H1 (cell line): Measurements from ENCODE around the gene ADARB2. TPM values are rescaled to one million over a fixed set of nuclear protein-coding genes. Genes with fewer than 3 reads are reported as not detected.

ENCODE experiments used
- CTCF ChIA-PET: fragments of 300-600 bp; sonication (Branson Sonifier 250); formaldehyde crosslinking; loops from one replicate; lab custom pipeline; 2021; ENCODE audit not compliant: partially characterized antibody; lab: Charles Lee
- POLR2A ChIA-PET: fragments of 300-600 bp; sonication (Branson Sonifier 250); formaldehyde crosslinking; loops from one replicate; lab custom pipeline; 2021; ENCODE audit warnings: inconsistent platforms; ENCODE audit not compliant: partially characterized antibody; lab: Charles Lee
- DNase-seq, 2 experiments: peaks; one replicate each; pipeline versions ENCODE4 v3.0.0 to v3.0.0-alpha.2; 2010 to 2022; ENCODE audit warnings: low spot score in 2 of 2, low read depth in 1 of 2, mixed read lengths in 1 of 2
- FAIRE-seq: peaks from 2 replicates; lab custom pipeline; 2011; peaks lifted over from hg19 to GRCh38; lab: Jason Lieb, UNC
- H2AFZ ChIP-seq: 2 replicates; pipeline ENCODE4 v1.8.1; 2012; ENCODE audit warnings: low read length, inconsistent platforms
- H2AK5ac ChIP-seq: 2 replicates; pipeline ENCODE4 v1.6.1; 2013; ENCODE audit warnings: low read depth, low read length
- H2BK120ac ChIP-seq: replicated peaks from 2 replicates; pipeline ENCODE3; 2013; ENCODE audit warnings: low read depth, low read length, inconsistent platforms
- H2BK12ac ChIP-seq: 2 replicates; pipeline ENCODE4 v1.6.1; 2013; ENCODE audit warnings: low read depth, low read length
- H2BK15ac ChIP-seq: 2 replicates; pipeline ENCODE4 v1.6.1; 2013; ENCODE audit warnings: low read length
- H2BK20ac ChIP-seq: 2 replicates; pipeline ENCODE4 v1.6.1; 2013; ENCODE audit warnings: low read length
- H2BK5ac ChIP-seq: 2 replicates; pipeline ENCODE4 v1.6.1; 2013; ENCODE audit warnings: low read depth, low read length
- H3K14ac ChIP-seq: 2 replicates; pipeline ENCODE4 v1.6.1; 2013; ENCODE audit warnings: inconsistent platforms; ENCODE audit not compliant: insufficient read length
- H3K18ac ChIP-seq: 2 replicates; pipeline ENCODE4 v1.6.1; 2013; ENCODE audit warnings: low read length; ENCODE audit errors: extremely low read depth
- H3K23ac ChIP-seq: 2 replicates; pipeline ENCODE4 v1.6.1; 2013; ENCODE audit warnings: inconsistent platforms; ENCODE audit not compliant: insufficient read length
- H3K23me2 ChIP-seq: 2 replicates; pipeline ENCODE4 v1.6.1; 2013; ENCODE audit warnings: low read depth, low read length
- H3K27ac ChIP-seq: 2 replicates; pipeline ENCODE4 v1.6.1; 2011; ENCODE audit warnings: low read depth, low read length, inconsistent platforms
- H3K27me3 ChIP-seq, 4 experiments: replicated peaks in 1 of 4; 1 replicate in 1 of 4; 2 replicates in 3 of 4; pipeline versions ENCODE4 v1.6.1 to v1.8.1; 2011 to 2013; ENCODE audit warnings: low read length in 3 of 4, mild to moderate bottlenecking in 3 of 4, inconsistent platforms in 2 of 4, mixed read lengths in 2 of 4, moderate library complexity in 1 of 4; ENCODE audit not compliant: control insufficient read depth in 3 of 4, insufficient read depth in 3 of 4; ENCODE audit errors: extremely low read depth in 1 of 4
- H3K36me3 ChIP-seq, 4 experiments: 2 replicates each; pipeline versions ENCODE4 v1.6.1 to v1.8.1; 2011 to 2013; ENCODE audit warnings: mild to moderate bottlenecking in 4 of 4, low read length in 3 of 4, moderate library complexity in 2 of 4, control low read depth in 1 of 4, inconsistent platforms in 1 of 4; ENCODE audit not compliant: insufficient read depth in 4 of 4, control insufficient read depth in 2 of 4
- H3K4ac ChIP-seq: replicated peaks from 2 replicates; pipeline ENCODE3; 2013; ENCODE audit warnings: low read length, low read depth, mixed read lengths, inconsistent platforms; ENCODE audit not compliant: insufficient read length
- H3K4me1 ChIP-seq, 4 experiments: replicated peaks in 1 of 4; 1 replicate in 1 of 4; 2 replicates in 3 of 4; pipeline versions ENCODE4 v1.6.1 to v1.8.1; 2011 to 2013; ENCODE audit warnings: low read length in 3 of 4, inconsistent platforms in 2 of 4, mixed read lengths in 1 of 4; ENCODE audit not compliant: insufficient read depth in 4 of 4, control insufficient read depth in 3 of 4
- H3K4me2 ChIP-seq, 2 experiments: 2 replicates each; pipeline versions ENCODE4 v1.6.1 to v1.8.1; 2011 to 2013; ENCODE audit warnings: low read depth in 2 of 2, low read length in 2 of 2, control low read depth in 1 of 2, inconsistent platforms in 1 of 2, mild to moderate bottlenecking in 1 of 2; ENCODE audit not compliant: insufficient read depth in 1 of 2
- H3K4me3 ChIP-seq, 4 experiments: fragments of 200-600, 300-600 bp in 1 of 4; sonication (generic), shearing (Covaris generic), sonication (Bioruptor Twin) in 1 of 4; 2 replicates each; pipeline versions ENCODE4 v1.5.1 to v1.8.1; 2011 to 2016; ENCODE audit warnings: low read length in 4 of 4, low read depth in 3 of 4, control low read depth in 2 of 4, inconsistent platforms in 2 of 4, mild to moderate bottlenecking in 2 of 4, mixed read lengths in 1 of 4, moderate library complexity in 1 of 4; ENCODE audit not compliant: insufficient read depth in 2 of 4; ENCODE audit errors: extremely low read depth in 1 of 4
- H3K56ac ChIP-seq: replicated peaks from 2 replicates; pipeline ENCODE3; 2013; ENCODE audit warnings: low read depth, mild to moderate bottlenecking, mixed read lengths, low read length, inconsistent platforms; ENCODE audit not compliant: insufficient read length
- H3K79me1 ChIP-seq: 2 replicates; pipeline ENCODE4 v1.6.1; 2013; ENCODE audit warnings: low read depth, low read length, control low read depth
- H3K79me2 ChIP-seq, 2 experiments: 2 replicates each; pipeline versions ENCODE4 v1.6.1 to v1.8.1; 2012 to 2013; ENCODE audit warnings: low read length in 2 of 2, mild to moderate bottlenecking in 2 of 2, inconsistent platforms in 1 of 2; ENCODE audit not compliant: insufficient read depth in 2 of 2, control insufficient read depth in 1 of 2
- H3K9ac ChIP-seq, 4 experiments: replicated peaks in 1 of 4; 1 replicate in 1 of 4; 2 replicates in 3 of 4; pipeline versions ENCODE4 v1.6.1 to v1.8.1; 2011 to 2013; ENCODE audit warnings: low read depth in 3 of 4, low read length in 3 of 4, control low read depth in 2 of 4, mild to moderate bottlenecking in 2 of 4, moderate library complexity in 2 of 4, inconsistent platforms in 1 of 4; ENCODE audit errors: extremely low read depth in 1 of 4
- H3K9me3 ChIP-seq, 2 experiments: 2 replicates each; pipeline versions ENCODE4 v1.6.1 to v1.8.1; 2012 to 2013; ENCODE audit warnings: mild to moderate bottlenecking in 2 of 2, moderate library complexity in 2 of 2, control low read depth in 1 of 2, inconsistent platforms in 1 of 2, low read depth in 1 of 2, low read length in 1 of 2, mixed read lengths in 1 of 2; ENCODE audit not compliant: insufficient read depth in 2 of 2
- H4K20me1 ChIP-seq, 2 experiments: replicated peaks in 1 of 2; 2 replicates each; pipeline versions ENCODE3 to v1.8.1; 2011 to 2013; ENCODE audit warnings: inconsistent platforms in 2 of 2, low read length in 2 of 2, mild to moderate bottlenecking in 1 of 2; ENCODE audit not compliant: insufficient read depth in 2 of 2, control insufficient read depth in 1 of 2
- H4K5ac ChIP-seq: 2 replicates; pipeline ENCODE4 v1.6.1; 2013; ENCODE audit warnings: low read length, low read depth, mixed read lengths, inconsistent platforms; ENCODE audit not compliant: insufficient read length
- H4K8ac ChIP-seq: 2 replicates; pipeline ENCODE4 v1.8.0; 2013; ENCODE audit warnings: mild to moderate bottlenecking, moderate library complexity, low read length, inconsistent platforms; ENCODE audit not compliant: insufficient read depth; ENCODE audit errors: extremely low read depth
- H4K91ac ChIP-seq: replicated peaks from 2 replicates; pipeline ENCODE3; 2013; ENCODE audit warnings: low read length, mixed read lengths, inconsistent platforms; ENCODE audit not compliant: insufficient read length
- CHD2 ChIP-seq: IDR thresholded peaks from 2 replicates; pipeline ENCODE4 v1.6.1; 2012; ENCODE audit warnings: low read length, improper control_type of control experiment
- GABPA ChIP-seq: IDR thresholded peaks from 2 replicates; pipeline ENCODE4 v1.6.1; 2011; ENCODE audit warnings: mild to moderate bottlenecking, low read length, moderate library complexity, borderline replicate concordance; ENCODE audit not compliant: insufficient read depth
- MAFK ChIP-seq: IDR thresholded peaks from 2 replicates; pipeline ENCODE4 v1.6.1; 2012; ENCODE audit warnings: low read depth, mild to moderate bottlenecking, improper control_type of control experiment, low read length
- RFX5 ChIP-seq: IDR thresholded peaks from 2 replicates; pipeline ENCODE4 v1.6.1; 2011; ENCODE audit warnings: low read depth, low read length, improper control_type of control experiment, borderline replicate concordance
- RNF2 ChIP-seq: fragments of 200-900, 300-1000 bp; sonication (generic); IDR thresholded peaks from 2 replicates; pipeline ENCODE4 v1.7.1; 2016; ENCODE audit warnings: borderline replicate concordance, low read depth, mild to moderate bottlenecking, antibody characterized with exemption, low read length; ENCODE audit not compliant: poor library complexity, severe bottlenecking; ENCODE audit errors: missing control alignments
- WGBS, 2 experiments: shearing (Covaris generic) in 1 of 2; methylation state at CpG; one replicate each; pipeline versions ENCODE4 v1.1.6 to v1.1.7; 2013 to 2015; ENCODE audit warnings: low lambda C conversion rate in 2 of 2, mixed read lengths in 2 of 2, inconsistent platforms in 1 of 2, low coverage in 1 of 2, missing lambda C conversion rate in 1 of 2; ENCODE audit not compliant: insufficient replicate concordance in 2 of 2, insufficient coverage in 1 of 2, insufficient read length in 1 of 2; ENCODE audit errors: extremely low coverage in 1 of 2, missing lambda C conversion rate in 1 of 2; 5-methylcytosine and 5-hydroxymethylcytosine counted together
- polyA plus RNA-seq, 7 experiments: library from polyadenylated mRNA; depleted of rRNA in 3 of 7; stranded (reverse) in 5 of 7; unstranded in 2 of 7; fragments of >200 nt in 5 of 7; fragments of 200-250 nt in 2 of 7; gene quantifications; 1 replicate in 5 of 7; 2 replicates in 1 of 7; 4 replicates in 1 of 7; pipeline versions ENCODE4 v1.2.1 to v1.2.3, GENCODE V29; 2011 to 2013; ENCODE audit warnings: missing spikeins in 2 of 7, mixed read lengths in 2 of 7
- total RNA-seq: library from RNA; stranded (reverse); fragmentation: NEBNext Ultra II Directional; extraction: Animal tissue kit (Norgen Biotek cat#: 25700); gene quantifications from 2 replicates; pipeline ENCODE4 v1.2.1, GENCODE V29; 2021

Gene ADARB2
- total and polyA plus RNA-seq, 2 of the 8 experiments (the other 6 are each of a cell fraction or from before 2014, with no cell fraction given), result 2.2 to 2.8 TPM

DNA sequence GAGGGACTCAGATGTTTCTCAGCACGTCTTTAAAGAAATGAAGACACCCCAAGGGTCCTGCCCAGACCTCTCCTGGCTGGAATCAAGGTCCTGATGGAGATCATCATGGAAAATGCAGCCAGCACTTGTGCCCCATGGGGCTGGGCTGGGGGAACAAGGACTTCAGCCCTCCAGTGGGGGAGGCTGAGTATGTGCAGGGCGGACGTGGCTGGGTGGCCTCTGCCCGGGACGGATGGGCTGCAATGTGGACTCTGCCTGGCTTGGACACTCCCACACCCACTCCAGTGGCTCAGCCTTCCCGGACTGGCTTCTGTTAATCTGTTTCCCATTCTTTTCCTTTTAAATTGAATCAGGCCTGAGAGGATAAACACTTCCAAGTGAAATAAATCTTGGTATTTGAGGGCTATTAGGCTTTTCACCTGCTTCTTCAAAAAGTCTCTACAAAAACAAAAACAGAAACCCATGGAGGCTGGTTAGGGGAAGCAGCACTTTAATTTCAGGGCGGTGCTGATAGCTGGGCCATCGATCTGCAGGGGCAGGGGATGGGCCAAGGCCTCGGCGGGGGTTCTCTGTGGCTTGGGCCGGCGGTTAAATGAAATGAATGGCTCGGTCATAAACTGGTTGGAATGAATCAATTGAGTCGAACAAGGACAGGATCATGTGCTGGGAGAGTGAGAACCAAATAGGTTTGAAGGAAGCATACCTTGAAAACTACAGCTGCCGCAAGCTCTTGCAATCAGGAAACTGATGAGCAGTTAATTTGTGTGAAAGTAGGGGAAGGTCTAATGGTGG lies 51.4 kb downstream of the ADARB2 start:
- Histone ChIP-seq H2AFZ (no peak overlapping the region), H3K23me2 (no peaks in the 10 kb centered on the region), H2BK20ac (no peak overlapping the region), H3K4me1 (no peaks in the 10 kb centered on the region; a peak in 1 of 7 replicates), H3K79me2 (no peaks in the 10 kb centered on the region), H3K27ac (no peak overlapping the region), H3K18ac (no peak overlapping the region), H4K5ac (no peak overlapping the region), H3K56ac (no peak overlapping the region), H3K79me1 (no peaks in the 10 kb centered on the region), H3K4me2 (no peak overlapping the region), H3K9ac (no peak overlapping the region), H2BK120ac (no peak overlapping the region), H3K9me3 (peaks cover 7 to 14% of the 10 kb centered on the region in 2 experiments; a peak in 3 of 4 replicates), H2BK12ac (no peak overlapping the region), H3K36me3 (no peaks in the 10 kb centered on the region), H2AK5ac (no peak overlapping the region), H3K14ac (no peak overlapping the region), H3K27me3 (no peaks in the 10 kb centered on the region), H3K23ac (no peak overlapping the region), H3K4ac (no peak overlapping the region), H2BK15ac (no peak overlapping the region), H2BK5ac (no peak overlapping the region), H4K91ac (no peak overlapping the region), H4K20me1 (no peaks in the 10 kb centered on the region), H3K4me3 (no peak overlapping the region), H4K8ac (no peak overlapping the region)
- POLR2A ChIA-PET, result no interaction called here
- CTCF ChIA-PET, result interaction anchor here (0.5 kb wide), 1 partner anchor 13 kb away, joined by 3 read pairs; no protein-coding TSS in a partner anchor
- DNase-seq (no peak), FAIRE-seq (no peak)
- TF ChIP-seq RNF2 (no peak), GABPA (no peak), RFX5 (no peak), MAFK (no peak), CHD2 (no peak)
- WGBS, 2 experiments, result 90% methylated on average over 15 of the region's 15 CpGs; no CpG with 5 or more reads in 1 of the 2 experiments
